Prostate gland (tissue), 2 donors: ENCODE data around the gene RNU1-1.
"Not testable (repeated sequence)": the region's sequence is repeated elsewhere in the genome, so short reads cannot be mapped to it uniquely, and the experiment has no call there.

ENCODE experiments used
- POLR2A ChIP-seq: fragments of 450-650 bp; IDR thresholded peaks from one replicate; pipeline ENCODE4 v1.6.1; 2016; ENCODE audit warnings: antibody characterized with exemption, mild to moderate bottlenecking
- POLR2AphosphoS5 ChIP-seq: sonication (generic); formaldehyde crosslinking; IDR thresholded peaks from one replicate; pipeline ENCODE4 v1.6.1; 2017; ENCODE audit warnings: antibody characterized with exemption
- TF ChIP-seq, protein P1 (sequence below), 4 experiments: fragments of 200-600 bp in 2 of 4; fragments of 450-650 bp in 2 of 4; sonication (generic) in 2 of 4; IDR thresholded peaks; 1 replicate in 3 of 4; 2 replicates in 1 of 4; pipeline ENCODE4 v1.5.1; 2016 to 2019; ENCODE audit warnings: antibody characterized with exemption in 4 of 4, mild to moderate bottlenecking in 2 of 4, moderate library complexity in 2 of 4

DNA sequence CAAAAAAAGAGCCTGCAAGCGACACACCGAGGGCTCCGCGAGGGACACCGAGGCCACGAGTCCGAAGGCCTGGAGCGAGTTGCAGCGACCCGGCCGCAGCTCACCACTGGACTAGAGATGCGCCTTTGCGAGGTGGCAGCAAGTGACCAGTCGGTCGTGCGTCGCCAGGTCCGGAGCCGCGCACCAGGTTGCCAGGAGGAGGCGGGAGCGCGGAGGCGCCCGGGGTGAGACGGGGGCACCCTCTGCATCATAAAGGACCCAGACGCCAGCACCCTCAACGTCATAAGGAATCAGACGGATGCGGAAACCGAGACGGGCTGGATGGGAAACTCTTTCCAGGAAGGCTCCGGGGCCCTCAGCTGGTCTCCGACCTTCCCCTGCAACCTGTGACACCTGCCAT, 21.4 kb upstream of the RNU1-1 start:
- TF ChIP-seq, protein P1, sequence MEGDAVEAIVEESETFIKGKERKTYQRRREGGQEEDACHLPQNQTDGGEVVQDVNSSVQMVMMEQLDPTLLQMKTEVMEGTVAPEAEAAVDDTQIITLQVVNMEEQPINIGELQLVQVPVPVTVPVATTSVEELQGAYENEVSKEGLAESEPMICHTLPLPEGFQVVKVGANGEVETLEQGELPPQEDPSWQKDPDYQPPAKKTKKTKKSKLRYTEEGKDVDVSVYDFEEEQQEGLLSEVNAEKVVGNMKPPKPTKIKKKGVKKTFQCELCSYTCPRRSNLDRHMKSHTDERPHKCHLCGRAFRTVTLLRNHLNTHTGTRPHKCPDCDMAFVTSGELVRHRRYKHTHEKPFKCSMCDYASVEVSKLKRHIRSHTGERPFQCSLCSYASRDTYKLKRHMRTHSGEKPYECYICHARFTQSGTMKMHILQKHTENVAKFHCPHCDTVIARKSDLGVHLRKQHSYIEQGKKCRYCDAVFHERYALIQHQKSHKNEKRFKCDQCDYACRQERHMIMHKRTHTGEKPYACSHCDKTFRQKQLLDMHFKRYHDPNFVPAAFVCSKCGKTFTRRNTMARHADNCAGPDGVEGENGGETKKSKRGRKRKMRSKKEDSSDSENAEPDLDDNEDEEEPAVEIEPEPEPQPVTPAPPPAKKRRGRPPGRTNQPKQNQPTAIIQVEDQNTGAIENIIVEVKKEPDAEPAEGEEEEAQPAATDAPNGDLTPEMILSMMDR (IDR thresholded peaks at IDR 0.05) = not testable (repeated sequence)
- TF ChIP-seq POLR2A, POLR2AphosphoS5: not testable (repeated sequence)
